ENCODE results near the gene DIP2B.

- TF ChIP-seq CTCF (IDR thresholded peaks at IDR 0.05) (no peak), POLR2A (IDR thresholded peaks at IDR 0.05) (no peak)
Observed at GRCh38 chr12:50690925-50691324, 186.1 kb downstream of the DIP2B start.
